NCI-H526 (cell line): Measurements from ENCODE around the gene LDHA.
"Not testable (repeated sequence)": the region's sequence is repeated elsewhere in the genome, so short reads cannot be mapped to it uniquely, and the experiment has no call there.

Source experiments
- DNase-seq, 2 experiments: peaks; one replicate each; lab custom pipeline; 2025; lab: John Stamatoyannopoulos, UW

Gene LDHA

GRCh38 chr11:18394928-18395734 lies 768 bp downstream of the LDHA start:
- DNase-seq: peak; percentile 69 to 76

GRCh38 chr11:18395735-18396504 lies 1.6 kb downstream of the LDHA start:
- DNase-seq: peak; percentile 99

- no peak for DNase-seq
Observed at GRCh38 chr11:18397921-18398320, 3.6 kb downstream of the LDHA start.

DNA sequence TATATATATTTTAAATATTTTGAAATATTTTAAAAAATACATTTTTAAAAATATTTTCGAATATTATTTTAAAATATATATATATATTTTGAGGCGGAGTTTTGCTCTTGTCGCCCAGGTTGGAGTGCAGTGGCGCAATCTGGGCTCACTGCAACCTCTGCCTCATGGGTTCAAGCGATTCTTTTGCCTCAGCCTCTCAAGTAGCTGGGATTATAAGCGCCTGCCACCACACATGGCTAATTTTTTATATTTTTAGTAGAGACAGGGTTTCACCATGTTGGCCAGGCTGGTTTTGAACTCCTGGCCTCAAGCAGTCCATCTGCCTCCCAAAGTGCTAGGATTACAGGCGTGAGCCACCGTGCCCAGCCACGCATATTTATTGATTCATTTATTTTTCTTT lies 6.7 kb downstream of the LDHA start:
- DNase-seq: not testable (repeated sequence)

- no peak for DNase-seq
Observed at GRCh38 chr11:18404062-18404461, 9.7 kb downstream of the LDHA start.

DNA sequence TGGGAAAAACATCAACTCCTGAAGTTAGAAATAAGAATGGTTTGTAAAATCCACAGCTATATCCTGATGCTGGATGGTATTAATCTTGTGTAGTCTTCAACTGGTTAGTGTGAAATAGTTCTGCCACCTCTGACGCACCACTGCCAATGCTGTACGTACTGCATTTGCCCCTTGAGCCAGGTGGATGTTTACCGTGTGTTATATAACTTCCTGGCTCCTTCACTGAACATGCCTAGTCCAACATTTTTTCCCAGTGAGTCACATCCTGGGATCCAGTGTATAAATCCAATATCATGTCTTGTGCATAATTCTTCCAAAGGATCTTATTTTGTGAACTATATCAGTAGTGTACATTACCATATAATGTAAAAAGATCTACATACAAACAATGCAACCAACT lies 13.0 kb downstream of the LDHA start:
- DNase-seq: not testable (repeated sequence)

GRCh38 chr11:18408558-18409291 lies 14.4 kb downstream of the LDHA start:
- no peak for DNase-seq

GRCh38 chr11:18416459-18416858 lies 22.1 kb downstream of the LDHA start:
- no peak for DNase-seq

DNA sequence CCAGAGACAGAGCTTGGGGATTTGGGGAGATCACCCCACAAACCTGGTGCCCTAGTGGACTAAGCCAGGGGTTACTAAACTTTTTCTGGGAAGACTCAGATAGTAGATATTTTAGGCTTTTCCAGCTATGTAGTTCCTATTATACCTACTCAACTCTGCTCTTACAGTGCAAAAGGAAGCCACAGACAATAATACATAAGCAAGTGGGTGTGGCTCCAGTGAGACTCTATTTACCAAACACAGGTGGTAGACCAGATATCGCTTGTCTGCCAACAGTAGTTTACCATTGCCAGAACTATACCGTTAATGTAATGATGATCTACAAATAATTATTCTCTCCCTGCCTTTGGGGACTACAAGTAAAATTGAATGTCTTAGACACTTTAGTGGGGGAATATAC lies 24.7 kb downstream of the LDHA start:
- DNase-seq: no peak

- DNase-seq: no peak
Observed at GRCh38 chr11:18420067-18420466, 25.7 kb downstream of the LDHA start.

DNA sequence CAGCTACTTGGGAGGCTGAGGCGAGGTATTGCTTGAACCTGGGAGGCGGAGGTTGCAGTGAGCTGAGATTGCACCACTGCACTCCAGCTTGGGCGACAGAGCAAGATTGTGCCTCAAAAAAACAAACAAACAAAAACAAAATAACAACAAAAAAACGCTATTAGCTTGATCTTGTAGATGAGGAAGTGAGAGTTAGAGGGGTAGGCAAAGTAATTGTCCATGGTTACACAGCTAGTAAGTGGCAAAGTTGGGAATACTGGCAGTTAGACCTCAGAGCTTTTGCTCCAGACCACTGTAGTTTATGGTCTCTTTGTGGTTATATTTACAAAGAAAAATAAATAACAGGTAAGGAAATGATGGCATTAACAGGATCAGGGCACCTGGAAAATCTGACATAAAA lies 32.9 kb downstream of the LDHA start:
- no peak for DNase-seq

DNA sequence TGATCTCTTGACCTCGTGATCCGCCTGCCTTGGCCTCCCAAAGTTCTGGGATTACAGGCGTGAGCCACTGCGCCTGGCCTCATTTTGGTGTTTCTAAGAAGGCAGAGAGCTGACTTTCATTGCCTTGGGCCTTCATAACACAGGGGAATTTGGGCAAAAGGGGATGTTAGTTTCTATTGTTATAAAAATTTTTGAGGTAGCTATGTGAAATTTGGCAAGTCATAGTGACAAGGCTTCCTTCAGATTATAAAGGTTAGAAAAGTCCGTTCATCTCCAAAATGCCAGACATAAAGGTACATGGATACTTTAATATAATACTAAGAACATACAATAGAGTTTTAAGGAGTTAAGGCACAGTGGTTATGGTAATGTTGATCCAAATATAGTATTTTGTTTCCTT lies 35.0 kb downstream of the LDHA start:
- DNase-seq: no peak

GRCh38 chr11:18438691-18439090 lies 44.3 kb downstream of the LDHA start:
- DNase-seq: no peak

- DNase-seq: no peak
Observed at GRCh38 chr11:18449251-18449650, 54.9 kb downstream of the LDHA start.

DNA sequence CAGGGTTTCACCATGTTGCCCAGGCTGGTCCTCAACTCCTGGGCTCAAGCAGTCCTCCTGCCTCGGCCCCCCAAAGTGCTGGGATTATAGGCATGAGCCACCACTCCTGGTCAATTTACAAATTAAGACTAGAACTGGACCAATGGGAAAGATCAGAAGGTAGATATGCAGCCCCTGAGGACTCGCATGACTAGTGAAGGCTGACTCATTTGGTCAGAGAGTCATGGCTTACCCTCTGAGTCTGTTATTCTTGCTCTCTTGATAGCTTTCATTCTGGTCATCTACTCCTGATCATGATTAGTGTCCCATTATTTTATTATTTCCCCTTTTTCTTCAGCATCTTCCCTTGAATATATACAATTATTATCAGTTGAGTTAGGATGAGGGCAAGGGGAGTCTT lies 58.6 kb downstream of the LDHA start:
- no peak for DNase-seq

GRCh38 chr11:18455686-18456372 lies 61.5 kb downstream of the LDHA start, which contains the start of gene LDHAL6A:
LDHAL6A (plus strand) TSS chr11:18455856; CDS start chr11:18456681, 825 bp downstream.
- no peak for DNase-seq

DNA sequence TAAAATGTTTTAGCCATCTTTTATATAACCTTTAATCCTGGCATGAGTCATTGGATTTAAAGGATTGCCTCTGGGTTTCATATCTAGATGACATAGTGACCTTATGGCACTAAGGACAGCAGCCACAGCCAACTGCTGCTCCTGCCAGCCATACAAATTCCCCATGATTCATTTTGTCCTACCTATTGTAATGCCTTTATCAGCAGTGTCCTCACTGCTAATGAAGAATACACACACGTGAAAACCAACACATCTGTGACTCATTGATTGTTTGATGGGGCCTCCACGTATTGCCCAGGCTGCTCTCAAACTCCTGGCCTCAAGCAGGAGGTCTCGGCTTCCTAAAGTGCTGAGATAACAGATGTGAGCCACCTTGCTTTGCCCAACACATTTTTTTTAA lies 63.1 kb downstream of the LDHA start:
- DNase-seq: no peak
